ENCODE measurements around the gene ARFIP1.
A peak's percentile ranks its signal among the peaks of the same experiment; 100 is the strongest.

Gene ARFIP1

DNA sequence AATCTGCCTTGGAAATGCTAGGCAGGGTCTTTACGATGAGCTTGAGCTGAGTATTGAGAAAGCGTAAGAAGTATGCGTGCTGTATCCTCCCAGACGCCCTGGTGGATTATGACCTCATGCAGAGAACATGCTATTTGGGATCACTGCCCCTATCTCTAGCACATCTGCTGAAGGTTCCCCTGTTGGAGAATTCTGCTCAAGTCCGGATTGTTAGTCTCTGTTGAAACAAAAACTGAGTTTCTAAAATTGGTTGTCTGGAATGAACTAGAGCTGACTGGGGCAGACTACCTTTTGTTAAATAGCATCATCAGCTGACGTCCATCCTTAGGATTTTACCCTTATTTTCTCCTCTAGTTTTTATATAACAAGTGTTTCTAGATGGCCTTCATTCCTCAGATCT is 163.9 kb downstream of the ARFIP1 start:
- TF ChIP-seq, protein P1, sequence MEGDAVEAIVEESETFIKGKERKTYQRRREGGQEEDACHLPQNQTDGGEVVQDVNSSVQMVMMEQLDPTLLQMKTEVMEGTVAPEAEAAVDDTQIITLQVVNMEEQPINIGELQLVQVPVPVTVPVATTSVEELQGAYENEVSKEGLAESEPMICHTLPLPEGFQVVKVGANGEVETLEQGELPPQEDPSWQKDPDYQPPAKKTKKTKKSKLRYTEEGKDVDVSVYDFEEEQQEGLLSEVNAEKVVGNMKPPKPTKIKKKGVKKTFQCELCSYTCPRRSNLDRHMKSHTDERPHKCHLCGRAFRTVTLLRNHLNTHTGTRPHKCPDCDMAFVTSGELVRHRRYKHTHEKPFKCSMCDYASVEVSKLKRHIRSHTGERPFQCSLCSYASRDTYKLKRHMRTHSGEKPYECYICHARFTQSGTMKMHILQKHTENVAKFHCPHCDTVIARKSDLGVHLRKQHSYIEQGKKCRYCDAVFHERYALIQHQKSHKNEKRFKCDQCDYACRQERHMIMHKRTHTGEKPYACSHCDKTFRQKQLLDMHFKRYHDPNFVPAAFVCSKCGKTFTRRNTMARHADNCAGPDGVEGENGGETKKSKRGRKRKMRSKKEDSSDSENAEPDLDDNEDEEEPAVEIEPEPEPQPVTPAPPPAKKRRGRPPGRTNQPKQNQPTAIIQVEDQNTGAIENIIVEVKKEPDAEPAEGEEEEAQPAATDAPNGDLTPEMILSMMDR (IDR thresholded peaks at IDR 0.05; ENCODE audit: control insufficient read depth, insufficient read depth, low read depth, low read length, missing control alignments): no peak
- peak; percentile 39 for DNase-seq (ENCODE audit: low read depth)
- H3K4me3 ChIP-seq (ENCODE audit: control insufficient read depth, low read depth, low read length): no peak overlapping the region

DNA sequence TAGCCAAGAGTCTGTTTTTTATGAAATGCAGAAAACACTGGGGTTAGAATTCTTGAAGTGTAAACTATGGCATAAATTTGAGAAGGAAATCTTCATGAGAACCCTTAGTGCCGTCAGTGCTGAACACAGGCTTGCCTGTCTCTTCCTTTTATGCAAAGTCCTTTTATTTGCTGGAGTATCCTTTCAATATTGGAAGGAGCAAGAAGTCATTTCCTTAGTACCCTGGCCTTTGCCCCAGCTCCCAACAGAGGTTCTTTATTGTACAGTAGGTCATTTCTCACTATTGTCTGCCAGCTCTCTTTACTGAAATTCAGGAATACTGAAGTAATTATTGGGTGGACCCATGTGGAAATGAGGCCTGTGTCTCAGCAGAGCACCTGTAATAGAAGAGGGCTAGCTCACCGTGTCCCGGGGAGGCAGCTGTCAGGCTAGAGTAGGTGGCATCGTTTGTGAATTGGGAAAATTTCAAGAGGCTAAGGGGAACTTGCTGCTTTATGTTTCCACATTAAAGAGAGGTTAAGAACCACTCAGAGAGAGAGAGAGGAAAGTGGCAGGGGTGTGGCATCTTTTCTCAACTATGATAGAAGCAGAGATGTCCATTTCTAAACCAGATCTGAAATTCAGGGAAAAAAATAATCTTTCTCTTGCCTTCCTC is 165.0 kb downstream of the ARFIP1 start:
- no peak overlapping the region for H3K4me3 ChIP-seq (ENCODE audit: control insufficient read depth, low read depth, low read length)
- TF ChIP-seq, protein P1 (IDR thresholded peaks at IDR 0.05; ENCODE audit: control insufficient read depth, insufficient read depth, low read depth, low read length, missing control alignments): no peak
- no peak for DNase-seq (ENCODE audit: low read depth)

DNA sequence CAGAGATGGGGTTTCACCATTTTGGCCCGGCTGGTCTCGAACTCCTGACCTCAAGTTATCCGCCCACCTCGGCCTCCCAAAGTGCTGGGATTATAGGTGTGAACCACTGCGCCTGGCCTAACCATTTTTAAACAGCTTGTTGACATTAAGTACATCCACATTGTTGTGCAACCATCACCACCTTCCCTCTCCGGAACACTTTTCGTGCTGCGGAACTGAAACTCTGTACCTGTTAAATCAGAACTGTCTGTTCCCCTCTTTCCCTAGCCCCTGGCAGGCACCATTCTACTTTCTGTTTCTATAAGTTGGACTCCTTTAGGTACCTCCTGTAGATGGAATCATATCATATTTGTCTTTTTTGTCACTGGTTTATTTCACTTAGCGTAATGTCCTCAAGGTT is 165.9 kb downstream of the ARFIP1 start:
- no peak overlapping the region for H3K4me3 ChIP-seq (ENCODE audit: control insufficient read depth, low read depth, low read length)

DNA sequence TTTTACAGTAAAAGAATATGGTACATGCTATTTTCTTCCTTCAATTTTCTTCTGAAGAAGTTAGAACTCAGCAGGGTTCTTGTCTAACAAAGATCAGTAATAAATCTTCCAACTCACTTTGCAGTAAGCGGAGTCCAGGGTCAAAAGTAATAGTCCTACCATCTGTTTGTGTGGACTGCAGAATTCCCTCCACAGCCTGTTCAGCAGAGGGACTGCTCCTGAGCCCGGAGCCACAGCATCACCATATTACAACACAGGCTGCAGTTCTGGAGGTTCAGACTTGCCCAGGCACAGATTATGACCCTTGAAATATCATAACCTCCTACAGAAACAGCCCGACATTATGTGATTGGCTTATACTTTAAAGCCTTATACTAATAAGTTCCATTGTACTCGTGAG is 166.7 kb downstream of the ARFIP1 start:
- TF ChIP-seq, protein P1 (IDR thresholded peaks at IDR 0.05; ENCODE audit: control insufficient read depth, insufficient read depth, low read depth, low read length, missing control alignments): no peak
- H3K4me3 ChIP-seq (ENCODE audit: control insufficient read depth, low read depth, low read length): no peak overlapping the region
- no peak for DNase-seq (ENCODE audit: low read depth)

More for the DNA sequence above, 165.9 kb downstream of the ARFIP1 start:
- TF ChIP-seq, protein P1 (IDR thresholded peaks at IDR 0.05; ENCODE audit: control insufficient read depth, insufficient read depth, low read depth, low read length, missing control alignments): no peak
- no peak for DNase-seq (ENCODE audit: low read depth)

DNA sequence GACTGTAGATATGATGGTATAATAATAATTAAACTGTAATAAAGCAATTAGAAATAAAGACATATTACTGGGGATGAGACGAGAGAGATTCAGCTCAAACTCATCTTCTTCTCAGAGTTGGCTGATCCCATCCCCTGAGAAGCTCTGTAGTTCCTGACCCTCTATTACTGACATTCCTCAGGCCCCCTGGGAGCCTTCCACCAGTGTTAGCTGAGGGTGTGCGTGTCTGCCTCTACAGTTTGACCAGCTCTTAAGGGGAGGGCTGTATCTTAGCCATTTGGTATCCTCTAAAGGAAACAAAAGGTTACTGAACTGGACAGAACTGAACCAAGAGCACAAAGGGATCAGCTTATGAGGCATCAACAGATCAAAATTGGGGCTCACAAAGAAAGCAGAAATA is 167.6 kb downstream of the ARFIP1 start:
- H3K4me3 ChIP-seq (ENCODE audit: control insufficient read depth, low read depth, low read length): no peak overlapping the region
- TF ChIP-seq, protein P1 (IDR thresholded peaks at IDR 0.05; ENCODE audit: control insufficient read depth, insufficient read depth, low read depth, low read length, missing control alignments): no peak
- no peak for DNase-seq (ENCODE audit: low read depth)

DNA sequence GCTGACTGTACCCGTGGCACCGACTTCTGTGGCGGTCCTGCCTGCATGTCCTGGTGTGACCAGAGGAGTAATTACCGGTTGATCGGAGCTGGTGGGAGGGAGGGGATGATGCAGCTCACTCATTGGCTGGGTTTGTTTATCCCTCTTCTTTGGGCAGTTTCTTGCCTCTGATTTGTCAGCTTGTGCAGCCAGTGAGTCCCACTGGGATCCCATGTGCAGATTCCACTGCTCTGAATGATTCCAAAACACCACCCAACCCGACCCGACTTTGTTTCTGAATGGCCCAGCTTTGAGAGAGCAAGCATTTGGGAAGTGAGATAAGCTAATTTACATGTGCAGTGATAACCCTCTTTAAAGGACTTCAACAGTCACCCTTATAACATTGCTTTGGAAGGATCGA is 170.2 kb downstream of the ARFIP1 start:
- TF ChIP-seq, protein P1 (IDR thresholded peaks at IDR 0.05; ENCODE audit: control insufficient read depth, insufficient read depth, low read depth, low read length, missing control alignments): no peak
- no peak overlapping the region for H3K4me3 ChIP-seq (ENCODE audit: control insufficient read depth, low read depth, low read length)
- no peak for DNase-seq (ENCODE audit: low read depth)

Data from AG09309 (cell line).